Right lobe of liver (tissue), 4 donors: ENCODE results near the gene DEF6.

Experiments used
- CTCF ChIP-seq, 4 donors: fragments of 200-600 bp in 3 of 4; fragments of 450-650 bp in 1 of 4; IDR thresholded peaks; one replicate each; pipeline versions ENCODE4 v1.5.1 to v1.8.0; 2016 to 2022; ENCODE audit warnings: antibody characterized with exemption in 4 of 4, mild to moderate bottlenecking in 2 of 4
- POLR2A ChIP-seq: fragments of 450-650 bp; IDR thresholded peaks from one replicate; pipeline ENCODE4 v1.6.1; 2017; ENCODE audit warnings: antibody characterized with exemption, mild to moderate bottlenecking
- donor health status: DM: no; HTN: no; CAD: no.
- donor health status: DM: no; HTN: no; CAD: no.
- donor health status: DM: no; HTN: yes; CAD: no.

- no peak for TF ChIP-seq CTCF (IDR thresholded peaks at IDR 0.05)
- no peak for TF ChIP-seq POLR2A
Measured at GRCh38 chr6:35287671-35288396, 9.8 kb upstream of the DEF6 start.
